ENCODE data around the gene MASP2.

- no peak for TF ChIP-seq CTCF (IDR thresholded peaks at IDR 0.05)
- no peak for TF ChIP-seq ZFX (IDR thresholded peaks at IDR 0.05; ENCODE audit: borderline replicate concordance)
Observed at GRCh38 chr1:11000526-11000925, 46.5 kb downstream of the MASP2 start.
